C1 segment of cervical spinal cord (tissue), 14 donors: ENCODE measurements around the gene CAMLG.

Experiments
- DNase-seq, 14 donors: peaks; one replicate each; lab custom pipeline; 2025; lab: John Stamatoyannopoulos, UW

Gene CAMLG

DNA sequence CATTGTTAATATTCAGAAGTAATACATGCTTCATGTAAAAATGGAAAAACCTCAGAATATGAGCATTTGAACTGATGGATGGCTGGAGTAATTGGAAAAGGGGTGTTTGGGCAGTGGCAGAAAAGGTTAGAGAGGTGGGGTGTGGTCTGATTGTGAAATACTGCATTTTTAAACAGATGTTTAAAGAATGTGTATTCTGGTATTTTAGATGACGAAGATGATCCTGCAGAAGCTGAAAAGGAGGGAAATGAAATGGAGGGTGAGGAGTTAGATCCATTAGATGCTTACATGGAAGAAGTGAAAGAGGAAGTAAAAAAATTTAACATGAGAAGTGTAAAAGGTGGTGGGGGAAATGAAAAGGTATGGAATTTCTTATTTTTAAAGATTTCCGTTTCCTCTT lies 39.0 kb downstream of the CAMLG start:
- no peak for DNase-seq

DNA sequence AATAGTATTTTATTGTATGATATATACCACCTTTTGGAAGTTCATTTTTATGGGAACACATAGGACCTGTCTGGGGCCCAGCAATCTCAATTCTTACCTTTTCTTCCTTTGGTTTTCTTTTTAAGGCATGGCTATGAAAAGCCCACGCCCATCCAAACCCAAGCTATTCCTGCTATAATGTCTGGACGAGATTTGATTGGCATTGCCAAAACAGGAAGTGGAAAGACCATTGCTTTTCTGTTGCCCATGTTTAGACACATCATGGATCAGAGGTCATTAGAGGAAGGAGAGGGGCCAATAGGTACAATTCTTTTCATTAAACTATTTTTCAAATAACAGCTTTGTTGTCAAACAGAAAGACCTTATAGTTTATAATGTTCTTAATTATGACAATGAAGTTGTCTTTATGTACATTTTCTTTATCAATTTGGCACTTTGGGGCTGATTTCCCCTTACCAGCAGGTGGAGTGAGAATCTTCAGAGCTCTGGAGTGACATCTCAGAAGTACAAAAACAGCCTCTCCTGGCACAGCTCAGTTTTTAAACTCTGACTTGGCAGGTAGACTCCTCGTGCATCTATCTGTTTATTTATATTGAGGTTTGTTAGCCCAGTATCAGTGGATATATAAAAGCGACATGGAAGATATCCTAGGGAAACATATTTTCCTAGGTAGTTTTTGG lies 46.0 kb downstream of the CAMLG start:
- DNase-seq = no peak

DNA sequence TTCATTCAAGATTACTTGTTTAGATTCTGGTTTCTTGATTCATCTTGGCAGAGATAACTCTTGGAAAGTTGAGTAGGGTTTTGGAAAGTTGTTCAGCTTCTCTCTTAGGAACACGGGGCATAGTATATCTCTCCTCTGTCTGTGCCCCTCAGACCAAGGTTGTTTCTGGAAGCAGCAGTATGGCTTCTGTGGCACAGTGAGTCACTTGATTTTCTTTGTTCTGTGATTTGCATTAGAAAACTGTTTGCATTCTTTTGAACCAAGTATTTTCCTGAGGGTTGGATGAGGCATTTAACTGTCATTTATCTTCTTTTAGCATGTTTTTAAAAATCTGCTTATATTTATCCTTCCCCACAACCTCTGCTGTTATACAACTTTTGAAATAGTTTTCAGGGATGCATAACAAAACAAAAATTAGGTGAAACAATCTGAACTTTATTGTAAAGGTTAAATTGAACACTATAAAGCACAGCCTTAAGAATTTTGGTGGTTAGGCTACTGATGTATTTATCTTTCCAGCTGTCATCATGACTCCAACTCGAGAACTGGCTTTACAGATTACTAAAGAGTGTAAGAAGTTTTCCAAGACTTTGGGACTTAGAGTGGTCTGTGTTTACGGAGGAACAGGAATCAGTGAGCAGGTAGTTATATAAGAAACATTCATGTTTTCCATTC lies 46.7 kb downstream of the CAMLG start:
- DNase-seq = no peak

- DNase-seq = no peak
Measured at GRCh38 chr5:134787692-134788091, 49.3 kb downstream of the CAMLG start.

- no peak for DNase-seq
Measured at GRCh38 chr5:134791580-134791979, 53.2 kb downstream of the CAMLG start.

DNA sequence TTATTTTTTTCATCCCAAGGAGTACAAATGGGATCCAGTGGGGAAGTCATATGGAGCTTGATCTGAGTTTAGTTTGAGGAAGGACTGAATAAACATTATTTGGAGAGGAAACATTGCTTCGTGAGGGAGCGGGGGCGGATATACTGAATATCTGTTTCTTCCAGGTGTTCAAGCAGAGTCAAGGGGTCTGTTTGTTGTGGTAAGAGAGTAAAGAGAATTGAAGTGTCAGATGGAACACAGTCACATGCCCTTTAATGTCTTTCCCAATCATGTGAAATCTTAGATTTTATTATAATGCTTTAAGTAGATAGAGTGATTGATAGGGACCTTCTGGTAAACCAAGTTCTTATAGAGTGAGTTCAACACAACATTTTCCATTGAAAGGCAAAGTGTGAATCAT lies 53.9 kb downstream of the CAMLG start:
- DNase-seq = no peak

DNA sequence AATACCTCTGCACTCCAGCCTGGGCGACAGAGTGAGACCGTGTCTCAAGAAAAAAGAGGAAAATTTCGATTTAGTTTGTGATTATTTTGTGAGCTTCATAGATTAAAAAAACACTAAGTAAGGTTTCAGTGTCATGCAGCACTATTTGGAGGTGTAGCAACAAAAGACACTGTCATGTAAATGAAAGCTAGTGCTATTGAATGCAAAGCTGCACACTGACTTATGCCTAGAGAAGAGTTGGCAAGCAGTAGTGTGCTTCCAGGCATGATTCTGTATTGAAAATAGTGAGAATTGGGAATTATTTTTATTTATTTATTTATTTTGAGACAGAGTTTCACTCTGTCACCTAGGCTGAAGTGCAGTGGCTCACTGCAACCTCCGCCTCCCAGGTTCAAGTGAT lies 54.8 kb downstream of the CAMLG start:
- DNase-seq = no peak

DNA sequence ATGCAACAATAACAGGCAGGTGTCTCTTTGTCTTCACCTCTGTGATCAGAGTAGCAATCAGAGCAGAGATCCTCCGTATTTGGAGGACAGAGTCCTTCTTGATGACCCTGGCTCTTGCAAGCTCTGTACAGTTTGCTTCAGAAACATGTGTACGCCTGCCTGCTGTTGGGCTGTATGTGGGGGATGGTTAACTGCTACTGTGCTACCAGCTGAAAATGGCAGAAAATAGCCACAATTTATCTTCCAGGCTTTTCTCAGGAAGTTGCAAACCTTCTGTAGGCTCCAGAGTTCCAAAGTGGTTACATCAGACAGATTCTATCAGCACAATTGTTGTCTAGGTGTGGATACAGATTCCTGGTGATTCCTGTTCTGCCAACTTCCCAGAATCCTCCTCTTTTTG lies 55.7 kb downstream of the CAMLG start:
- DNase-seq = no peak

DNA sequence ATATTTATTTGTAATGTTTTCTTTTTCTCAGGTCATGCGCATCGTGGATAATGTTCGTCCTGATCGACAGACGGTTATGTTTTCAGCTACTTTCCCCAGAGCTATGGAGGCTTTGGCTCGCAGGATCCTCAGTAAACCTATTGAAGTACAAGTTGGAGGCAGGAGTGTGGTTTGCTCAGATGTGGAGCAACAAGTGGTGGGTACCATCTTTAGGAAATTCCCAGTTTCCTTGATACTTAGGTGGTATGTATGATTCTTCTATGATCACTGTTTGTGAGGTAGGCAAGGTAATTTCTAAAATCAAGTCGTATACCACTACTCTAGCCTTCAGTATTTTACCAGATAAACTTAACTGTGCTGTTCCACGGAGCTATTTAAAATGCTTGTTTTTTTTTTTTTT lies 56.5 kb downstream of the CAMLG start:
- DNase-seq = no peak

- no peak for DNase-seq
Measured at GRCh38 chr5:134798468-134798867, 60.1 kb downstream of the CAMLG start.
